Sigmoid colon (tissue), 7 donors: ENCODE measurements around the gene ATXN10. TPM values are rescaled to one million over a fixed set of nuclear protein-coding genes. Genes with fewer than 3 reads are reported as not detected.
"Not testable (repeated sequence)": the region's sequence is repeated elsewhere in the genome, so short reads cannot be mapped to it uniquely, and the experiment has no call there.

Experiments used
- DNase-seq: peaks from one replicate; pipeline ENCODE4 v3.0.0-alpha.2; 2019
- H3K27ac ChIP-seq, 4 donors: fragments of 200-600 bp; sonication (generic); one replicate each; pipeline ENCODE4 v1.5.1; 2016 to 2019; ENCODE audit warnings: mild to moderate bottlenecking in 1 of 4
- H3K27me3 ChIP-seq, 3 donors: fragments of 200-600 bp; sonication (generic); one replicate each; pipeline ENCODE4 v1.5.1; 2019; ENCODE audit warnings: mild to moderate bottlenecking in 1 of 3
- H3K36me3 ChIP-seq, 4 donors: fragments of 200-600 bp; sonication (generic); one replicate each; pipeline ENCODE4 v1.5.1; 2016 to 2019
- H3K4me1 ChIP-seq, 4 donors: fragments of 200-600 bp; sonication (generic); one replicate each; pipeline ENCODE4 v1.5.1; 2017 to 2019
- H3K4me3 ChIP-seq, 4 donors: fragments of 200-600 bp; sonication (generic); one replicate each; pipeline ENCODE4 v1.5.1; 2017 to 2019; ENCODE audit warnings: mild to moderate bottlenecking in 2 of 4, moderate library complexity in 1 of 4
- H3K9me3 ChIP-seq, 4 donors: fragments of 200-600 bp in 3 of 4; sonication (generic) in 3 of 4; one replicate each; pipeline versions ENCODE4 v1.5.1 to v1.6.1; 2013 to 2019
- EP300 ChIP-seq, 4 donors: sonication (generic); formaldehyde crosslinking; IDR thresholded peaks; one replicate each; pipeline ENCODE4 v1.6.1; 2017; ENCODE audit warnings: antibody characterized with exemption in 4 of 4
- POLR2A ChIP-seq, 2 donors: fragments of 450-650 bp; IDR thresholded peaks; one replicate each; pipeline ENCODE4 v1.6.1; 2016; ENCODE audit warnings: antibody characterized with exemption in 2 of 2, mild to moderate bottlenecking in 2 of 2, moderate library complexity in 2 of 2
- POLR2AphosphoS5 ChIP-seq, 4 donors: sonication (generic); formaldehyde crosslinking; IDR thresholded peaks; one replicate each; pipeline ENCODE4 v1.6.1; 2017; ENCODE audit warnings: antibody characterized with exemption in 4 of 4
- WGBS, 2 donors: extraction: QIAGEN DNeasy Blood & Tissue Kit; methylation state at CpG; one replicate each; pipeline ENCODE4 v1.1.7; 2013; 5-methylcytosine and 5-hydroxymethylcytosine counted together
- intact Hi-C: fragments of 100-400 bp; cut with DNase I; formaldehyde crosslinking; loops from one replicate; pipeline ENCODE4 v1.15.1; 2023
- polyA plus RNA-seq, 3 donors: library from polyadenylated mRNA; stranded (reverse); fragments of 200-250 nt; gene quantifications; one replicate each; pipeline ENCODE4 v1.2.3, GENCODE V29; 2013
- total RNA-seq, 4 donors: library from RNA; depleted of rRNA; stranded (reverse); fragments of >200 nt; gene quantifications; one replicate each; pipeline ENCODE4 v1.1.0, GENCODE V29; 2016
- TF ChIP-seq, protein P1 (sequence below), 4 experiments: fragments of 450-650 bp in 3 of 4; fragments of 200-600 bp in 1 of 4; IDR thresholded peaks; one replicate each; pipeline ENCODE4 v1.5.1; 2016 to 2019; ENCODE audit warnings: antibody characterized with exemption in 4 of 4, mild to moderate bottlenecking in 3 of 4, moderate library complexity in 2 of 4
- donor health status: healthy with polysubstance abuse.
- donor health status: Bipolar disorder and iron deficiency.
- donor health status: healthy.

Gene ATXN10
- total and polyA plus RNA-seq, 7 donors = 37.9 to 187 (median 160) TPM

DNA sequence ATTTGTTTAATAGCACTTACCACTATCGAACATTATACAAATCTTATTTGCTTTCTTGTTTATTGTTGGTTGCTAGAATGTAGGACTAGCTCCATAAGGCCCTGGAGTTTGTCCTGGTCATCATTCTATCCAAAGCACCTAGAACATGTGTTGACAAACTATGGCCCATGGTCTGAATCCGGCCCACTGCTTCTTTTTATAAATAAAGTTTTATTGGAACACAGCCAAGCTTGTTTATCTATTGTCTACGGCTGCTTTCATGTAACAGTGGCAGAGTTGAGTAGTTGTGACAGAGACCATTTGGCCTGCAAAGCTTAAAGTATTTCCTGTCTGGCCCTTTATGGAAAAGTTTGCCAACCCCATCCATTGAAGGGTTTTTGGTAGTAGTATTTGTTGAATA, 38.8 kb downstream of the ATXN10 start:
- peaks cover 0 to 8% (median 0%) of the 10 kb centered on the region in 4 donors for H3K36me3 ChIP-seq
- WGBS, 2 donors = 88 to 94% methylated on average over 3 of the region's 3 CpGs
- H3K27me3 ChIP-seq = no peaks in the 10 kb centered on the region
- H3K9me3 ChIP-seq = no peaks in the 10 kb centered on the region
- intact Hi-C loops = no loop called here
- no peak for DNase-seq
- peaks cover 0 to 35% (median 21%) of the 10 kb centered on the region in 4 donors for H3K4me1 ChIP-seq
- no peak overlapping the region for H3K27ac ChIP-seq
- TF ChIP-seq POLR2A (IDR thresholded peaks at IDR 0.05) (no peak), EP300 (IDR thresholded peaks at IDR 0.05) (no peak), POLR2AphosphoS5 (IDR thresholded peaks at IDR 0.05) (no peak)
- TF ChIP-seq, protein P1, sequence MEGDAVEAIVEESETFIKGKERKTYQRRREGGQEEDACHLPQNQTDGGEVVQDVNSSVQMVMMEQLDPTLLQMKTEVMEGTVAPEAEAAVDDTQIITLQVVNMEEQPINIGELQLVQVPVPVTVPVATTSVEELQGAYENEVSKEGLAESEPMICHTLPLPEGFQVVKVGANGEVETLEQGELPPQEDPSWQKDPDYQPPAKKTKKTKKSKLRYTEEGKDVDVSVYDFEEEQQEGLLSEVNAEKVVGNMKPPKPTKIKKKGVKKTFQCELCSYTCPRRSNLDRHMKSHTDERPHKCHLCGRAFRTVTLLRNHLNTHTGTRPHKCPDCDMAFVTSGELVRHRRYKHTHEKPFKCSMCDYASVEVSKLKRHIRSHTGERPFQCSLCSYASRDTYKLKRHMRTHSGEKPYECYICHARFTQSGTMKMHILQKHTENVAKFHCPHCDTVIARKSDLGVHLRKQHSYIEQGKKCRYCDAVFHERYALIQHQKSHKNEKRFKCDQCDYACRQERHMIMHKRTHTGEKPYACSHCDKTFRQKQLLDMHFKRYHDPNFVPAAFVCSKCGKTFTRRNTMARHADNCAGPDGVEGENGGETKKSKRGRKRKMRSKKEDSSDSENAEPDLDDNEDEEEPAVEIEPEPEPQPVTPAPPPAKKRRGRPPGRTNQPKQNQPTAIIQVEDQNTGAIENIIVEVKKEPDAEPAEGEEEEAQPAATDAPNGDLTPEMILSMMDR (IDR thresholded peaks at IDR 0.05) = no peak
- H3K4me3 ChIP-seq = no peak overlapping the region

DNA sequence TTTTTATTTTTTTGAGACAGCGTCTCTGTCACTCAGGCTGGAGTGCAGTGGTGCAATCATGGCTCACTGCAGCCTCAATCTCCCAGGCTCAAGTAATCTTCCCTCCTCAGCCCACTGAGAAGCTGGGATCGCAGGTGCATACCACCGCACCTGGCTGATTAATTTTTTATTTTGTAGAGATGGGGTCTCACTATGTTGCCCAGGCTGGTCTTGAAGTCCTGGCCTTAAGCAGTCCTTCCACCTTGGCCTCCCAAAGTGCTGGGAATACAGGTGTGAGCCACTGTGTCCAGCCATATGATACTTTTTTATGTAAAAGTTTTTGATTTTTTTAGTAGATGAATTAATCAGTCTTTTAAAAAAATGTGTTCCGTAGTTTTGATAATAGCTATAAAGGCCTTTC, 42.8 kb downstream of the ATXN10 start:
- Histone ChIP-seq H3K4me1 (peaks cover 0 to 17% (median 12%) of the 10 kb centered on the region in 4 donors), H3K36me3 (peaks cover 0 to 13% (median 0%) of the 10 kb centered on the region in 4 donors)
- intact Hi-C loops, DNase-seq, H3K4me3 ChIP-seq, H3K27ac ChIP-seq, H3K9me3 ChIP-seq, H3K27me3 ChIP-seq: not testable (repeated sequence)
- 98% methylated on average over 4 of the region's 4 CpGs for WGBS, 2 donors

DNA sequence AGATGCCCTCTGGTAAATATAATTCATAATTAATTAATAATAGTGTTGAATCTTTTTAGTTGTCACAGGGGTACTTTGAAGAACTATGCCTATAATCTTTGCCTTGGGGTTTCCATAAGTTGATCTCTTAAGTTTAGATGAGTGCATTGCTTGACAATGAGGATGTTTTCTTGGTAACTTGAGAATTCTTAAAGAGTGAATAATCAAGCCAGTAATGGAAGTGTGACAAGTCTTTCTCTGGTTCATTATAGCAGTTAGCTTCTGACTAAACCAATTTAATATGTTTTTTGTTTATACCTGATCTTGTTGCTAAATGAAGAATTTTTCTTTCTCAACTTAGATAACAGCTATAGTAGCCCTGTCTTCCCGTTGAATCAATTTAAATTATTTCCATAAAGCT, 46.2 kb downstream of the ATXN10 start:
- no peak overlapping the region for H3K27ac ChIP-seq
- H3K4me1 ChIP-seq = peaks cover 0 to 4% (median 0%) of the 10 kb centered on the region in 4 donors
- 96 to 98% methylated on average over 1 of the region's 1 CpG for WGBS, 2 donors
- TF ChIP-seq, protein P1 (IDR thresholded peaks at IDR 0.05) = no peak
- no peak for TF ChIP-seq EP300 (IDR thresholded peaks at IDR 0.05)
- no peak for TF ChIP-seq POLR2AphosphoS5 (IDR thresholded peaks at IDR 0.05)
- TF ChIP-seq POLR2A (IDR thresholded peaks at IDR 0.05) = no peak
- no peak overlapping the region for H3K4me3 ChIP-seq
- H3K27me3 ChIP-seq = no peaks in the 10 kb centered on the region
- intact Hi-C loops = no loop called here
- no peaks in the 10 kb centered on the region for H3K9me3 ChIP-seq
- H3K36me3 ChIP-seq = peaks cover 0 to 27% (median 0%) of the 10 kb centered on the region in 4 donors
- no peak for DNase-seq

DNA sequence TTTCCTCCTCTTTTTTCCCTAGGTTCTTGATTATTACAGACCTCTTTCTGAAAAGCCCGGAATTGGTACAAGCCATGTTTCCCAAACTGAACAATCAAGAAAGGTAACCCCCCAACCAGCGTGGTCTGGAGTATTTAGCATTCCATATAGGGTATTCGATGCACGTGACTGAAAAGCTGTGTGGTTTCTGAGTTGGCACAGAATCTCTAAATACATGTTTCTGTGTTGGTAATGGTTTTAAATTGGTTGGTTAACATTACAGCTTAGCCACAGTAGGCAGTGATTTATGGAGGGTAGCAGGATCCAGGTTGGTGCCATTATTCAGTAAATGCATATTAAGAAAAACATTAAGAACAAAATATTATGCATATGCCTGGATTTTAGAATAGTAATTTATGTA, 46.8 kb downstream of the ATXN10 start:
- DNase-seq = no peak
- intact Hi-C loops = no loop called here
- WGBS, 2 donors = 93 to 96% methylated on average over 4 of the region's 4 CpGs
- TF ChIP-seq POLR2A (IDR thresholded peaks at IDR 0.05) (no peak), POLR2AphosphoS5 (IDR thresholded peaks at IDR 0.05) (no peak), EP300 (IDR thresholded peaks at IDR 0.05) (no peak)
- TF ChIP-seq, protein P1 (IDR thresholded peaks at IDR 0.05) = no peak
- Histone ChIP-seq H3K4me1 (peaks cover 0 to 4% (median 0%) of the 10 kb centered on the region in 4 donors), H3K9me3 (no peaks in the 10 kb centered on the region), H3K27me3 (no peaks in the 10 kb centered on the region), H3K4me3 (no peak overlapping the region), H3K27ac (no peak overlapping the region), H3K36me3 (peaks cover 0 to 27% (median 0%) of the 10 kb centered on the region in 4 donors)

DNA sequence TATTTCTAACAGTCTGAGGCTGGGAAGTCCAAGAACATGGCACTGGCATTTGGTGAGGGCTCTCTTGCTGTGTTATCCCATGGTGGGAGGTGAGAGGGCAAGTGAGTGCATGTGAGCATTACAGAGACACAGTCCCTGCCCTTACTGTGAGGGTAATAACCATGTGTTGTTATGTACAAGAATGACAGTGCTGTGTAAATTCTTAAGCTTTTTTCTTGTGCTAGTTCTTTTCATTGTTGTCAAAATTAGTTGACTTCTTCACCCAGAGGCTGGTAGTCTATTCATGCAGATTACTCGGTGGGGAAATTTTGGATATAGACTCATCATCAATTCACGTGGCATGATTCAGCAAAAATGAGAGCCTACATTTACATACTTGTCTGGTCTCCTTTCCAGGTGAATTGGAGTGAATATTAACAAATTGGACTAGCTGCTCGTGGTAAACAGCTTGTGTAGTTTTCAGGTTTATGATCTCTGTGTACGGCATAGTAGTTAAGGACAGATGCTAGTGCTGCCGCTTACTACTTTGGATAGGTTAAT, 49.3 kb downstream of the ATXN10 start:
- no peak for TF ChIP-seq POLR2A (IDR thresholded peaks at IDR 0.05)
- TF ChIP-seq EP300 (IDR thresholded peaks at IDR 0.05) = no peak
- WGBS, 2 donors = 93 to 95% methylated on average over 5 of the region's 5 CpGs
- Histone ChIP-seq H3K27me3 (no peaks in the 10 kb centered on the region), H3K4me1 (peaks cover 0 to 10% (median 0%) of the 10 kb centered on the region in 4 donors), H3K36me3 (peaks cover 0 to 27% (median 0%) of the 10 kb centered on the region in 4 donors), H3K4me3 (no peak overlapping the region), H3K9me3 (no peaks in the 10 kb centered on the region), H3K27ac (no peak overlapping the region)
- intact Hi-C loops = no loop called here
- no peak for DNase-seq

DNA sequence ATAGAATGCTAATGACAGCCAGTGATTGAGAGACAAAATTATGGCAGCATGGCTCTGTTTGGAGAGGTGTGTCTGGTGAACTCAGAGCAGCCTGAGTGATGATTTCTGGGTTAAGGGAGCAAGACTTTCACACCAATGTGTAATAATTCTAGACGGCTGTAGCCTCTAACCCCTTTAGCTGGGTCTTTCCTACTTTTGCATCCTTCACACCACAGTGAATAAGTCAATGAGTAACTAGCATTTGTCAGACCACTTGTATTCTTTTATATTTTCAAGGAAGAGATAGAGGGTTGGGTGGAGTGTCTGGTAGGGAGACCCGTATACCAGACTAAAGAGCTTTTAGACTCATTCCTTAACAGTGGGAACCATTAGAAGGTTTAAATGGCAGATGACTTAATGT, 50.4 kb downstream of the ATXN10 start:
- 39 to 64% methylated on average over 2 of the region's 2 CpGs for WGBS, 2 donors
- intact Hi-C loops = no loop called here
- Histone ChIP-seq H3K4me1 (peaks cover 0 to 14% (median 0%) of the 10 kb centered on the region in 4 donors), H3K27ac (no peak overlapping the region), H3K4me3 (no peak overlapping the region), H3K9me3 (no peaks in the 10 kb centered on the region), H3K27me3 (no peaks in the 10 kb centered on the region), H3K36me3 (peaks cover 0 to 27% (median 0%) of the 10 kb centered on the region in 4 donors)
- DNase-seq = no peak
- TF ChIP-seq, protein P1 (IDR thresholded peaks at IDR 0.05) = no peak
- TF ChIP-seq POLR2AphosphoS5 (IDR thresholded peaks at IDR 0.05) (no peak), POLR2A (IDR thresholded peaks at IDR 0.05) (no peak), EP300 (IDR thresholded peaks at IDR 0.05) (no peak)
